Kasumi-1 (cell line): ENCODE results near the gene SPATA20.

ENCODE experiments used
- DNase-seq, 2 experiments: peaks; one replicate each; lab custom pipeline; 2025; lab: John Stamatoyannopoulos, UW

Gene SPATA20

GRCh38 chr17:50539762-50540559 is 7.0 kb upstream of the SPATA20 start:
- DNase-seq = no peak

GRCh38 chr17:50540560-50541401 is 6.2 kb upstream of the SPATA20 start:
- DNase-seq = no peak

GRCh38 chr17:50541402-50541715 is 5.6 kb upstream of the SPATA20 start:
- no peak for DNase-seq

GRCh38 chr17:50541716-50542688 is 5.0 kb upstream of the SPATA20 start:
- peak; percentile 68 to 77 for DNase-seq

- DNase-seq = no peak
Observed at GRCh38 chr17:50542795-50543774, 3.9 kb upstream of the SPATA20 start.

- DNase-seq = no peak
Observed at GRCh38 chr17:50544516-50544915, 2.5 kb upstream of the SPATA20 start.

- no peak for DNase-seq
Observed at GRCh38 chr17:50545311-50545710, 1.7 kb upstream of the SPATA20 start.

GRCh38 chr17:50546701-50547034 is 306 bp upstream of the SPATA20 start:
- DNase-seq = no peak

GRCh38 chr17:50547736-50548083 is 736 bp downstream of the SPATA20 start:
- DNase-seq = no peak

GRCh38 chr17:50548831-50549230 is 1.9 kb downstream of the SPATA20 start:
- DNase-seq = no peak

GRCh38 chr17:50549256-50549941 is 2.4 kb downstream of the SPATA20 start:
- no peak for DNase-seq

GRCh38 chr17:50549969-50550368 is 3.0 kb downstream of the SPATA20 start:
- no peak for DNase-seq

- peak; percentile 52 to 55 for DNase-seq
Observed at GRCh38 chr17:50550661-50551432, 3.9 kb downstream of the SPATA20 start.

GRCh38 chr17:50551433-50551815 is 4.5 kb downstream of the SPATA20 start:
- DNase-seq = no peak

- DNase-seq = no peak
Observed at GRCh38 chr17:50551884-50552283, 4.9 kb downstream of the SPATA20 start.

GRCh38 chr17:50554201-50554600 is 7.2 kb downstream of the SPATA20 start:
- no peak for DNase-seq

GRCh38 chr17:50556803-50557202 is 9.8 kb downstream of the SPATA20 start:
- DNase-seq = no peak

GRCh38 chr17:50557630-50558029 is 10.7 kb downstream of the SPATA20 start:
- DNase-seq = no peak

- DNase-seq = no peak
Observed at GRCh38 chr17:50558091-50558490, 11.1 kb downstream of the SPATA20 start.

GRCh38 chr17:50558581-50558940 is 11.6 kb downstream of the SPATA20 start:
- no peak for DNase-seq
